ENCODE data around the gene MIDN. TPM values are rescaled to one million over a fixed set of nuclear protein-coding genes. Genes with fewer than 3 reads are reported as not detected.

MIDN gene
- polyA plus RNA-seq, 6 donors from 2014 or later, result 0.78 to 5.5 (median 2.7) TPM

DNA sequence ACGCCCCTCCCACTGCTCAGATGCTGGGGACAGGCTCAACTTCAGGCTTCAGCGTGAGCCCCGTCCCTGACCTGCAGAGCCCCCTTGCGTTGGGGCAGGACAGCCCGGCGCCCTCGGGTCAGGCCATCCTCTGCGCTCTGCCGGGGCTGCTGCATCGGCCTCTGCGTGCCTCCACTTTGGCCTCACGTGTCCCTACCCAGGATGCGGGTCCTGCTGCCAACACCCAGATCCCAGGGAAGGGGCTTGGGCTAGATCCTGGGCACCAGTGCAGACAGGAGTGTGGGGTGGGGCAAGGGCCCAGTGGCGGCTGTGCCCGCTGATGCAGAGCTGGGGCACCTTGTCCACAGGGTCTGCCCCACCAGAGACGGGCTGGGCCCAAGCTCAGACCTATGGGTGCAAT, 23.5 kb upstream of the MIDN start:
- H3K27me3 Mint-ChIP-seq, result no peaks in the 10 kb centered on the region
- no peaks in the 10 kb centered on the region for H3K4me1 Mint-ChIP-seq
- DNase-seq, result no peak
- ATAC-seq (ENCODE audit: low read depth in 2 of 2), result no peak
- no peak overlapping the region for H3K4me3 Mint-ChIP-seq
- no peaks in the 10 kb centered on the region for H3K9me3 Mint-ChIP-seq
- no peak overlapping the region for H3K27ac Mint-ChIP-seq
- H3K36me3 Mint-ChIP-seq, result no peaks in the 10 kb centered on the region

DNA sequence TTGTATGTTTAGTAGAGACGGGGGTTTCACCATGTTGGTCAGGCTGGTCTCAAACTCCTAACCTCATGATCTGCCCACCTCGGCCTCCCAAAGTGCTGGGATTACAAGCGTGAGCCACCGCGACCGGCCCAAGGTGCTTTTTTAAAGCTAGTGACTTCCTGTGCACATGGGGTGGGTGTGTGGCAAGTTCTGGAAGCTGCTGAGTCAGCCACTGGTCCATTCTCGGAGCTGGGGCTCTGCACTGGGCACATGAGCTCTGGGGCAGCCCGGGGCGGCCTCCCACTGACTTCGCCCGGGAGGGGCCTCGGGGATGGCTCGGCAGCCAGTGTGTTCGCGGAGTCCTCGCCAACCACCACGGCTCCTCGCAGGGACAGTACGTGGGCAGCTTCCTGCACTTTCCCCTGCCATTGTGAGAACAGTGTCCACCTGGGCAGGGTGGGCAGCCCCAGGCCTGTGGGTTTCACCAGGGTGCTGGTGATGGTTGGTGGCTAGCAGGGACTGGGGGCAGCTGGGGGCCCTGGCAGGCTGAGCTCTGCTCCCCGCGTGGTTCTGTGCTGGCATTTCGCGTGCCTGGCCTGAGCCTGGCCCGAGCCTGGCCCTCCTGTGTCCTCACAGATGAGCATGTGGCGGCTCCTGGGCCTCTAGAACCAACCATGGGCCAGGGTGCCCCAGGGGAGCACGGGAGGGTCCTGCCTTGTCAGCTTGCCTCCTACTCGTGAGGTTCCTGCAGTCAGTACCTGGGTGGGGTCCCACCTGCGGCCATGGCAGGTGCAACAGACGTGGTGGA, 22.8 kb upstream of the MIDN start:
- H3K27ac Mint-ChIP-seq, result no peak overlapping the region
- H3K4me1 Mint-ChIP-seq, result no peaks in the 10 kb centered on the region
- no peaks in the 10 kb centered on the region for H3K27me3 Mint-ChIP-seq
- ATAC-seq (ENCODE audit: low read depth in 2 of 2), result no peak
- no peak overlapping the region for H3K4me3 Mint-ChIP-seq
- no peaks in the 10 kb centered on the region for H3K9me3 Mint-ChIP-seq
- DNase-seq, result no peak
- H3K36me3 Mint-ChIP-seq, result no peaks in the 10 kb centered on the region

GRCh38 chr19:1226227-1226518, 22.2 kb upstream of the MIDN start:
- Mint-ChIP-seq H3K9me3 (no peaks in the 10 kb centered on the region), H3K27me3 (no peaks in the 10 kb centered on the region)

DNA sequence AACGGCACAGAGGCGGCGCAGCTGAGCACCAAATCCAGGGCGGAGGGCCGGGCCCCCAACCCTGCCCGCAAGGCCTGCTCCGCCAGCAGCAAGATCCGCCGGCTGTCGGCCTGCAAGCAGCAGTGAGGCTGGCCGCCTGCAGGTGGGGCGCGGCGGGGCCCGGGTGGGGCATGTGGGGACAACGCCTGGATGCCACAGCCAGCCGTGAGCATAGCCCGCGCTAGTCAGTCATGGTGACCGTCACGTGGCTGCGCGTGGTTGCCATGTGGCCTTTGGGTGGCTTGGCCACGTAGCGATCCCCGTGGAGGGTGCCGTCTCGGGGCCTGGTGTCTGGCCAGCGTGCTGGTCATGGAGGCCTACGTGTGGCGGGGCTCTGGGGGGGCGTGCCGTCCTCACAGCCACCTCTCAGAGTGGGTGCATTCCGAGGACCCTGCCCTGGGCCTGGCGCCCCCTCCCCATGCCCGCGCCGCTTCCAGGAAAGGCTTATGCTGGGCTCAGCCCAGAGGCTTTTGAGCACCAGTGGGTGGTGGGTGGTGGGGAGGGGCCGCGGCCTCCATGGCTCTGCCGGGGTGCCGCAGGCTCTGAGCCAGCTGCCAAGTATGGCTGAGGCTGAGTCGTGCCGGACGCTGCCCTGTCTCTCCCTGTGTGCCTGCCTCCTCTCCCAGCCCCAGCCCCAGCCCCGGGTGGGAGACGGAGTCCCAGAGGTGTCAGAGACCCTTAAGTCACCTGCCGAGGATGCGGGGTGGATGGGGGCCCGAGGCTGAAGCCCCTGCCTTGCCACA, 21.7 kb upstream of the MIDN start:
- ATAC-seq (ENCODE audit: low read depth in 2 of 2) (no peak), DNase-seq (no peak)
- no peaks in the 10 kb centered on the region for H3K4me1 Mint-ChIP-seq
- H3K9me3 Mint-ChIP-seq, result no peaks in the 10 kb centered on the region
- H3K27ac Mint-ChIP-seq, result peak overlapping the region in 1 of 6 donors; percentile 38
- no peaks in the 10 kb centered on the region for H3K36me3 Mint-ChIP-seq
- H3K27me3 Mint-ChIP-seq, result no peaks in the 10 kb centered on the region
- H3K4me3 Mint-ChIP-seq, result no peak overlapping the region

More at GRCh38 chr19:1226227-1226518, 22.2 kb upstream of the MIDN start:
- Mint-ChIP-seq H3K36me3 (no peaks in the 10 kb centered on the region), H3K27ac (no peak overlapping the region), H3K4me1 (no peaks in the 10 kb centered on the region), H3K4me3 (no peak overlapping the region)
- DNase-seq (no peak), ATAC-seq (ENCODE audit: low read depth in 2 of 2) (no peak)

GRCh38 chr19:1227304-1228054, 20.9 kb upstream of the MIDN start:
- Mint-ChIP-seq H3K27me3 (no peaks in the 10 kb centered on the region), H3K4me1 (no peaks in the 10 kb centered on the region), H3K4me3 (no peak overlapping the region), H3K9me3 (no peaks in the 10 kb centered on the region), H3K27ac (peak overlapping the region in 1 of 6 donors; percentile 38), H3K36me3 (no peaks in the 10 kb centered on the region)
- DNase-seq (no peak), ATAC-seq (ENCODE audit: low read depth in 2 of 2) (no peak)

- no peaks in the 10 kb centered on the region for H3K9me3 Mint-ChIP-seq
- H3K4me3 Mint-ChIP-seq, result no peak overlapping the region
- no peak for DNase-seq
- H3K27me3 Mint-ChIP-seq, result no peaks in the 10 kb centered on the region
- no peaks in the 10 kb centered on the region for H3K36me3 Mint-ChIP-seq
- H3K27ac Mint-ChIP-seq, result no peak overlapping the region
- ATAC-seq (ENCODE audit: low read depth in 2 of 2), result no peak
- no peaks in the 10 kb centered on the region for H3K4me1 Mint-ChIP-seq
These were observed 20.0 kb upstream of the MIDN start for GRCh38 chr19:1228161-1228957.

DNA sequence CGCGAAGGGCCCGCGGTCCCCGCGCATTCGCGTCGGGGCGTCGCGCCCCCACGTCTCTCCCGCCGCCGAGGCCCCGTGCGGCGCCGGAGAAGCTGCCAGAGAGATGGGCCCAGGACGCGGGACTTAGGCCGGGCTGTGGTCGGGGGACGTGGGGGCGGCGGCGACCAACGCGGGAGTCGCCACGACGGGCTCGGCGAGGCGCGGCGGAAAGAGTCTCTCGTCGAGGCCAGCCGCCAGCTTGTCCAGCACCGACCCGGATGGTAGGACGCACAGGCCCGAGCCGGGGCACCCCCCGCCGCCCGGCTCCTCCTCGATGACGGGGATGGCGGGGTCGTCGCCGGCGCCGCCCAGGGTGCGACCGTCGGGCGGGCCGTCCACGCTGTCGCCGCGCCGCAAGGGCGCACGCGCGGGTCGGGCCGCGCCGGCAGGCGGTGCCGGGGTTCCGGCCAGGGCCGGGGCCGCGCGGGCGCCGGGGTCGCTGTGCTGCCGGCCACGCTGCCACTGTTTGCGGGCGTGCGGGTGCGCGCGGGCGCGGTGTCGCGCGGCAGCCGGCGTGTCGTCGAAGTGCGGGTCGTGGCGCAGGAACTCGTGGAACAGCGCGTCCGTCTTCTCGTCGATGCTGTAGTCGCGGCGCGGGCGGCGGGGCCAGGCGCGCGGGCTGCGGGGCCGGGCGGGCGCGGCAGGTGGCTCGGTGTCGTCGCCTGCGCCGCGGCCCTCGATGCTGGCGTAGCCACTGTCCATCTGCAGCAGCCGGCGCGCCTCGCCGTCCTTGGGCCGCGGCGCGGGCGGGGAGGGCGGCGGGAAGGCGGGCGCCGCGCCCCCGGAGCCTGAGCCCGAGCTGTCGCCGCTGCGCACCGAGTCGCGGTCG, 19.1 kb upstream of the MIDN start:
- ATAC-seq (ENCODE audit: low read depth in 2 of 2) (no peak), DNase-seq (no peak)
- no peak overlapping the region for H3K27ac Mint-ChIP-seq
- H3K4me3 Mint-ChIP-seq, result no peak overlapping the region
- H3K27me3 Mint-ChIP-seq, result no peaks in the 10 kb centered on the region
- H3K4me1 Mint-ChIP-seq, result no peaks in the 10 kb centered on the region
- H3K9me3 Mint-ChIP-seq, result no peaks in the 10 kb centered on the region
- no peaks in the 10 kb centered on the region for H3K36me3 Mint-ChIP-seq

- no peak for ATAC-seq (ENCODE audit: low read depth in 2 of 2)
- peak overlapping the region in 1 of 6 donors; percentile 42 for H3K27ac Mint-ChIP-seq
- no peaks in the 10 kb centered on the region for H3K9me3 Mint-ChIP-seq
- no peaks in the 10 kb centered on the region for H3K27me3 Mint-ChIP-seq
- H3K36me3 Mint-ChIP-seq, result no peaks in the 10 kb centered on the region
- H3K4me1 Mint-ChIP-seq, result no peaks in the 10 kb centered on the region
- H3K4me3 Mint-ChIP-seq, result no peak overlapping the region
- DNase-seq, result no peak
These were observed 18.2 kb upstream of the MIDN start for GRCh38 chr19:1229924-1230782.

GRCh38 chr19:1230783-1231489, 17.4 kb upstream of the MIDN start:
- no peak overlapping the region for H3K4me3 Mint-ChIP-seq
- ATAC-seq (ENCODE audit: low read depth in 2 of 2) (no peak), DNase-seq (no peak)
- H3K9me3 Mint-ChIP-seq, result no peaks in the 10 kb centered on the region
- no peak overlapping the region for H3K27ac Mint-ChIP-seq
- no peaks in the 10 kb centered on the region for H3K27me3 Mint-ChIP-seq
- no peaks in the 10 kb centered on the region for H3K4me1 Mint-ChIP-seq
- no peaks in the 10 kb centered on the region for H3K36me3 Mint-ChIP-seq

GRCh38 chr19:1231729-1232637, 16.4 kb upstream of the MIDN start:
- DNase-seq (no peak), ATAC-seq (ENCODE audit: low read depth in 2 of 2) (no peak)
- Mint-ChIP-seq H3K4me3 (no peak overlapping the region), H3K4me1 (no peaks in the 10 kb centered on the region), H3K36me3 (no peaks in the 10 kb centered on the region), H3K27ac (peak overlapping the region in 1 of 6 donors; percentile 86), H3K27me3 (no peaks in the 10 kb centered on the region), H3K9me3 (no peaks in the 10 kb centered on the region)

DNA sequence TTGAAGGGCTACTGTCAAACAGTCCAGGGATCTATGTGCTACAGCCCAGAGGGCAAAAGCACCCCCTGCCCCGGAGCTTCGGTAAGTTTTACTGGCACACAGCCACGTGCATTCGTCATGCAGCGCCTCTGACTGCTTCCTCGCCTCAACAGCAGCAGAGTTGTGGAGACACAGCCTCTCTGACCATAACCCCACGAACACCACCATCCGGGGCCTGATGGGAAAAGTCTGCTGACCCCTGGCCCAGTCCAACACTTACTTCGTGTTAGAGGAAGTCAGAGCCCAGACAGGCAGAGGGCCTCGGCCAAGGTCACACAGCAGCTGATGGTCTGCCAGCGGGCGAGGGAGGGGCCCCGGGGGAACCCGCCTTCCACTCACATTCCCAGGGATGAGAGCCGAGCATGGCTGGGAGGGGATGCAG, 15.7 kb upstream of the MIDN start:
- DNase-seq (no peak), ATAC-seq (ENCODE audit: low read depth in 2 of 2) (no peak)
- no peaks in the 10 kb centered on the region for H3K36me3 Mint-ChIP-seq
- H3K4me3 Mint-ChIP-seq, result peak overlapping the region in 1 of 8 donors; percentile 21
- no peaks in the 10 kb centered on the region for H3K27me3 Mint-ChIP-seq
- peak overlapping the region in 1 of 6 donors; percentile 82 for H3K27ac Mint-ChIP-seq
- H3K9me3 Mint-ChIP-seq, result no peaks in the 10 kb centered on the region
- no peaks in the 10 kb centered on the region for H3K4me1 Mint-ChIP-seq

All from naive B cell (primary cell).